Measurements from ENCODE around the gene FER. TPM values are rescaled to one million over a fixed set of nuclear protein-coding genes. Genes with fewer than 3 reads are reported as not detected.

Gene FER
- total RNA-seq, 1 donor from 2014 or later, result 19.2 TPM

DNA sequence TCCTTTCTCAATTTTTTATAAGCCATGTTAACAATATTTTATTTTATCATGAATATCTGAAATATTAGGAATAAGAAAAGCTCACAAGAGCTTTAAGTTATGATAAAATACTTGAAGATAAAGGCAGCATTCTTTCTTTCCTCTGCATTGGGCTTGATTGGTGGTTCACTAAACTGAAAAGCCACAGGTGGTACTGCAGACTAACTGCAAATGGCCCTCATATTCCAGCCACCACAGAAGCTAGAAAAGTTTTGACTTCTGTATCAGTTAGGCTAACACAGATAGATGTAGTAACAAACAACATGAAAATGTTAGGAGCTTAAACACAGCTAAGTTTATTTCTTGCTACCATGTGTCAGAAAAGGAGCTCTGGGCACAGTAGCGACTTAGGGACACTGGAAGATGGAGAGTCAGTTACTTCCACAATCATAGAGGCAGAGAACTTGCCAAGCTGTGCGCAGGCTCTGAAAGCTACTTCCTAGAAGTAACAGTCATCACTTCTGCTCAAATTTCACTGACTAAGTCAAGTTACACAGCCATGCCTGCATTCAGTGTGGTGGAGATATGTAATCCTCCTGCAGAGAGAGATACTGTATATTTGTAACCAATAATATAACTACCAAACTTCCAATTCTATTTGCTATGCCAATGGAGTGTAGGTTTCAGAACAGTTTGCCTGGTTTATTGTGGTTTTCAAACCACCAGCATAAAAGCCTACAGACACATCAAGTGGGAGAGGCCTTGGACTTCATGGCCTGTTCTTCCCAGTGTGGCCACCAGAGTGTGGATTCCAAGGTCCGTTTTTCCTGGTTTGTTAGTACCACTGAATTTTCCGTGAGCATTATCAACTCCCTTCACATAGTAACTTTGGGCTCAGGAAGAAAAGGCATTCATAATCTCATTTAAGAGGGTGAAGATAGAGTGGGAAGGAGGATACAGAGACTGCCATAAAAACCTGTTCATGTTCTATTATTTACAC lies 393.8 kb downstream of the FER start:
- intact Hi-C loops (cut with DNase I), result no loop called here
- H3K9me3 ChIP-seq, result no peaks in the 10 kb centered on the region
- no peak for TF ChIP-seq POLR2AphosphoS5 (IDR thresholded peaks at IDR 0.05; ENCODE audit: insufficient read depth in 1 of 2, low read depth in 1 of 2)
- no peak for TF ChIP-seq POLR2A (IDR thresholded peaks at IDR 0.05)
- TF ChIP-seq, protein P1, sequence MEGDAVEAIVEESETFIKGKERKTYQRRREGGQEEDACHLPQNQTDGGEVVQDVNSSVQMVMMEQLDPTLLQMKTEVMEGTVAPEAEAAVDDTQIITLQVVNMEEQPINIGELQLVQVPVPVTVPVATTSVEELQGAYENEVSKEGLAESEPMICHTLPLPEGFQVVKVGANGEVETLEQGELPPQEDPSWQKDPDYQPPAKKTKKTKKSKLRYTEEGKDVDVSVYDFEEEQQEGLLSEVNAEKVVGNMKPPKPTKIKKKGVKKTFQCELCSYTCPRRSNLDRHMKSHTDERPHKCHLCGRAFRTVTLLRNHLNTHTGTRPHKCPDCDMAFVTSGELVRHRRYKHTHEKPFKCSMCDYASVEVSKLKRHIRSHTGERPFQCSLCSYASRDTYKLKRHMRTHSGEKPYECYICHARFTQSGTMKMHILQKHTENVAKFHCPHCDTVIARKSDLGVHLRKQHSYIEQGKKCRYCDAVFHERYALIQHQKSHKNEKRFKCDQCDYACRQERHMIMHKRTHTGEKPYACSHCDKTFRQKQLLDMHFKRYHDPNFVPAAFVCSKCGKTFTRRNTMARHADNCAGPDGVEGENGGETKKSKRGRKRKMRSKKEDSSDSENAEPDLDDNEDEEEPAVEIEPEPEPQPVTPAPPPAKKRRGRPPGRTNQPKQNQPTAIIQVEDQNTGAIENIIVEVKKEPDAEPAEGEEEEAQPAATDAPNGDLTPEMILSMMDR (IDR thresholded peaks at IDR 0.05), result no peak

DNA sequence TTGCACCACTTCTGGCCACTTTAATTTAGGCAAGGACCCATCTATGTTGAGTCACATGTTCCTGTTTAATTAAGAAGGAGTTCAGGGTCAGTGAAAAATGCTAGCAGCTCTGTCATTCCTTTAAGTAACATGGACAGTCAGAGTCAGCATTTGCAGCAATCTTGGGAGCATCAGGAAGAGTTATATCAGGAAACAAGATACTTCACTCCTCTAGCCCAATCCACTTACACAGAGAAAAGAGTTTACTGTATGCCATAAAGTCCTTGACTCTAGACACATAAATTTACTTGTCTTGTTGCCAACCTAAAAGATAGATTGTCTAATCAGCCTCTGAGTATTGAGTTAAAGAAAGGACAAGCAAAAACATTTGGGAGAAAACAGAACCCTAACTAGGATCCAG lies 395.3 kb downstream of the FER start:
- intact Hi-C loops (cut with DNase I), result no loop called here

More for the DNA sequence above, 393.8 kb downstream of the FER start:
- H3K36me3 ChIP-seq, result no peaks in the 10 kb centered on the region
- no peaks in the 10 kb centered on the region for H3K4me1 ChIP-seq
- no peak overlapping the region for H3K27ac ChIP-seq
- no peaks in the 10 kb centered on the region for H3K27me3 ChIP-seq
- H3K4me3 ChIP-seq, result no peak overlapping the region
- DNase-seq (ENCODE audit: extremely low spot score in 2 of 2), result no peak

DNA sequence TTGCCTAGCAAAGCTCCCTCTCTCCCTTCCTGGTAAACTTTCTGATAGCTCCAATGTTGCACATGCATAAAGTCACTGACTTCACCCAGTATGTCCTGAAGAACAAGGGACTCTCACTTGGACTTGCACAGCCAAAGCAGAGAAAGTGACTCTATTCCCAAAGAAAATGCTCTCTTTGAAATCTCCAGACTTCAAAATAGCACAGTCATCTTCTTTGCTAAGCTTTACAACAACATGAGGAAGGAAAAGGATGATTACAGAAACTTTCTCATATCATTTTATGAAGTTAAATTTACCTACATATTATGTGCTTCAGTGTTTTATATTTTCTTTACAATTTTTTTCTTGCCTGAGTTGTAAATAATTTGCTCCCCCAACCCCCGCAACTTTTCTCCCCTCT lies 397.4 kb downstream of the FER start:
- no peaks in the 10 kb centered on the region for H3K36me3 ChIP-seq
- no peaks in the 10 kb centered on the region for H3K4me1 ChIP-seq
- no peak for DNase-seq (ENCODE audit: extremely low spot score in 2 of 2)
- no peaks in the 10 kb centered on the region for H3K27me3 ChIP-seq
- TF ChIP-seq, protein P1 (IDR thresholded peaks at IDR 0.05), result no peak
- no peaks in the 10 kb centered on the region for H3K9me3 ChIP-seq
- H3K27ac ChIP-seq, result no peak overlapping the region
- intact Hi-C loops (cut with DNase I), result no loop called here
- no peak overlapping the region for H3K4me3 ChIP-seq

More for the DNA sequence above, 395.3 kb downstream of the FER start:
- H3K4me3 ChIP-seq, result no peak overlapping the region
- H3K27me3 ChIP-seq, result no peaks in the 10 kb centered on the region
- DNase-seq (ENCODE audit: extremely low spot score in 2 of 2), result no peak
- H3K36me3 ChIP-seq, result no peaks in the 10 kb centered on the region
- no peak for TF ChIP-seq POLR2AphosphoS5 (IDR thresholded peaks at IDR 0.05; ENCODE audit: insufficient read depth in 1 of 2, low read depth in 1 of 2)
- no peak for TF ChIP-seq POLR2A (IDR thresholded peaks at IDR 0.05)
- TF ChIP-seq, protein P1 (IDR thresholded peaks at IDR 0.05), result no peak
- no peaks in the 10 kb centered on the region for H3K9me3 ChIP-seq
- no peaks in the 10 kb centered on the region for H3K4me1 ChIP-seq
- no peak overlapping the region for H3K27ac ChIP-seq

- Histone ChIP-seq H3K27ac (no peak overlapping the region), H3K27me3 (no peaks in the 10 kb centered on the region), H3K4me3 (no peak overlapping the region), H3K4me1 (no peaks in the 10 kb centered on the region), H3K36me3 (no peaks in the 10 kb centered on the region), H3K9me3 (no peaks in the 10 kb centered on the region)
- no peak for TF ChIP-seq POLR2A (IDR thresholded peaks at IDR 0.05)
- TF ChIP-seq, protein P1 (IDR thresholded peaks at IDR 0.05), result no peak
- TF ChIP-seq POLR2AphosphoS5 (IDR thresholded peaks at IDR 0.05; ENCODE audit: insufficient read depth in 1 of 2, low read depth in 1 of 2), result no peak
- intact Hi-C loops (cut with DNase I), result no loop called here
- no peak for DNase-seq (ENCODE audit: extremely low spot score in 2 of 2)
Measured at GRCh38 chr5:109146591-109146990, 398.9 kb downstream of the FER start.

GRCh38 chr5:109152565-109152964 lies 404.9 kb downstream of the FER start:
- intact Hi-C loops (cut with DNase I), result no loop called here
- H3K4me3 ChIP-seq, result no peak overlapping the region
- no peak overlapping the region for H3K27ac ChIP-seq
- no peak for DNase-seq (ENCODE audit: extremely low spot score in 2 of 2)
- H3K27me3 ChIP-seq, result no peaks in the 10 kb centered on the region
- no peaks in the 10 kb centered on the region for H3K9me3 ChIP-seq
- TF ChIP-seq POLR2A (IDR thresholded peaks at IDR 0.05) (no peak), POLR2AphosphoS5 (IDR thresholded peaks at IDR 0.05; ENCODE audit: insufficient read depth in 1 of 2, low read depth in 1 of 2) (no peak)
- TF ChIP-seq, protein P1 (IDR thresholded peaks at IDR 0.05), result no peak
- H3K36me3 ChIP-seq, result no peaks in the 10 kb centered on the region
- no peaks in the 10 kb centered on the region for H3K4me1 ChIP-seq
